Kidney capillary endothelial cell (primary cell): ENCODE results near the gene KCTD12.

Experiments used
- DNase-seq: peaks from one replicate; pipeline ENCODE4 v3.0.0-alpha.2; 2018; ENCODE audit warnings: low spot score

KCTD12 gene

GRCh38 chr13:76853921-76854608 lies 32.1 kb downstream of the KCTD12 start:
- DNase-seq: no peak

GRCh38 chr13:76853481-76853880 lies 32.7 kb downstream of the KCTD12 start:
- no peak for DNase-seq

GRCh38 chr13:76852986-76853385 lies 33.2 kb downstream of the KCTD12 start:
- DNase-seq: peak; percentile 26

GRCh38 chr13:76851961-76852360 lies 34.2 kb downstream of the KCTD12 start:
- no peak for DNase-seq

GRCh38 chr13:76849493-76849892 lies 36.7 kb downstream of the KCTD12 start:
- no peak for DNase-seq

- DNase-seq: no peak
Measured at GRCh38 chr13:76848596-76848995, 37.6 kb downstream of the KCTD12 start.

- no peak for DNase-seq
Measured at GRCh38 chr13:76846363-76846762, 39.8 kb downstream of the KCTD12 start.

GRCh38 chr13:76845865-76846264 lies 40.3 kb downstream of the KCTD12 start:
- no peak for DNase-seq

GRCh38 chr13:76845367-76845766 lies 40.8 kb downstream of the KCTD12 start:
- no peak for DNase-seq

- no peak for DNase-seq
Measured at GRCh38 chr13:76837801-76838200, 48.4 kb downstream of the KCTD12 start.

- DNase-seq: no peak
Measured at GRCh38 chr13:76836311-76836710, 49.9 kb downstream of the KCTD12 start.

- no peak for DNase-seq
Measured at GRCh38 chr13:76833441-76833954, 52.7 kb downstream of the KCTD12 start.

- no peak for DNase-seq
Measured at GRCh38 chr13:76832258-76832988, 53.8 kb downstream of the KCTD12 start.

GRCh38 chr13:76830805-76831204 lies 55.4 kb downstream of the KCTD12 start:
- no peak for DNase-seq
